AG04450 (cell line): ENCODE measurements around the gene GLCCI1. TPM values are rescaled to one million over a fixed set of nuclear protein-coding genes. Genes with fewer than 3 reads are reported as not detected.

ENCODE experiments used
- CTCF ChIA-PET: fragments of 300-600, 350-600 bp; formaldehyde crosslinking; extraction: SDS; loops from one replicate; lab custom pipeline; 2022; ENCODE audit warnings: antibody characterized with exemption, inconsistent platforms; lab: Charles Lee
- POLR2A ChIA-PET: fragments of 350-600 bp; formaldehyde crosslinking; extraction: SDS; loops from one replicate; lab custom pipeline; 2021; ENCODE audit warnings: antibody characterized with exemption, inconsistent platforms; lab: Yijun Ruan, JAX
- DNase-seq: peaks from one replicate; pipeline ENCODE4 v3.0.0-alpha.2; 2011; ENCODE audit warnings: low read depth, low spot score
- H3K27ac ChIP-seq: one replicate; pipeline ENCODE4 v1.5.1; 2012; ENCODE audit warnings: low read depth, low read length, control low read depth
- H3K27me3 ChIP-seq: one replicate; pipeline ENCODE4 v1.6.0; 2012; ENCODE audit warnings: low read length; ENCODE audit not compliant: control insufficient read depth, insufficient read depth
- H3K4me3 ChIP-seq: 2 replicates; pipeline ENCODE4 v1.5.1; 2011; ENCODE audit warnings: mild to moderate bottlenecking, low read depth, low read length, control low read depth
- H3K9me3 ChIP-seq: 2 replicates; pipeline ENCODE4 v1.5.1; 2012; ENCODE audit warnings: low read length; ENCODE audit not compliant: control insufficient read depth, insufficient read depth
- CTCF ChIP-seq: IDR thresholded peaks from 2 replicates; pipeline ENCODE4 v1.5.1; 2011; ENCODE audit warnings: low read depth, low read length, control low read depth, inconsistent platforms
- polyA plus RNA-seq: library from polyadenylated mRNA; depleted of rRNA; stranded (reverse); fragments of >200 nt; gene quantifications from 2 replicates; pipeline ENCODE4 v1.2.3, GENCODE V29; 2011

Gene GLCCI1
- polyA plus RNA-seq, 1 experiment, result 13.5 TPM

- Histone ChIP-seq H3K4me3 (no peak overlapping the region), H3K9me3 (no peaks in the 10 kb centered on the region), H3K27me3 (no peaks in the 10 kb centered on the region), H3K27ac (no peak overlapping the region)
- POLR2A ChIA-PET, result no interaction called here
- no peak for DNase-seq
- no peak for TF ChIP-seq CTCF
- CTCF ChIA-PET, result no interaction called here
These were observed 114.2 kb downstream of the GLCCI1 start for GRCh38 chr7:8082762-8083161.

DNA sequence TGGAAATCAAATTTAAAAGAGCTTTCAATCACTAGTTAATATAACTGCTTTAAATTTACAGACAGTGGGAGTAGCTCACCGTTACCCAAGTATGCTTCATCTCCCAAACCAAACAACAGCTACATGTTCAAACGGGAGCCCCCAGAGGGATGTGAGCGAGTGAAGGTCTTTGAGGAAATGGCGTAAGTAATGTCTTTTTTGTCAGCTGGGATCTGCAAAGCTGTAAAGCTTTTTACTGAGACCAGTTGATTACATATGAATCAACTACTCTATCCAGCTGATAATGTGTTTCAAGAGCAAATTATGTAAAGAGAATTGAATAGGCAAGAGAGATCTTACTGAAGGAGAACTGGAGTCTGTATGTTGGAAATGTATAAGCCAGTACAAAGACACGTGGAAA lies 116.2 kb downstream of the GLCCI1 start:
- Histone ChIP-seq H3K4me3 (no peak overlapping the region), H3K9me3 (no peaks in the 10 kb centered on the region), H3K27ac (no peak overlapping the region), H3K27me3 (no peaks in the 10 kb centered on the region)
- no peak for TF ChIP-seq CTCF
- DNase-seq, result no peak
- ChIA-PET CTCF (no interaction called here), POLR2A (no interaction called here)

- Histone ChIP-seq H3K27me3 (no peaks in the 10 kb centered on the region), H3K27ac (no peak overlapping the region), H3K9me3 (no peaks in the 10 kb centered on the region), H3K4me3 (no peak overlapping the region)
- DNase-seq, result no peak
- ChIA-PET POLR2A (no interaction called here), CTCF (no interaction called here)
- no peak for TF ChIP-seq CTCF
These were observed 116.8 kb downstream of the GLCCI1 start for GRCh38 chr7:8085420-8085819.

DNA sequence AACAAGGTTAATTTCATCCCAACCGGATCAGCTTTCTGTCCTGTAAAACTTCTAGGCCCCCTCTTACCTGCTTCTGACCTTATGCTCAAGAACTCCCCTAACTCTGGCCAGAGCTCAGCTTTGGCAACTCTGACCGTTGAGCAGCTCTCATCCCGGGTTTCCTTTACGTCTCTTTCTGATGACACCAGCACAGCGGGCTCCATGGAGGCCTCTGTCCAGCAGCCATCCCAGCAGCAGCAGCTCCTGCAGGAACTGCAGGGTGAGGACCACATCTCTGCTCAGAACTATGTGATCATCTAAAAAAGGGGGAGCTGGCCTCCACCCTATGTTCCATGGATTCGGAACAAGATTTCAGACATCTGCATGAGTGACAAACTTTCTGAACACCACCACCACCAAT lies 117.6 kb downstream of the GLCCI1 start:
- no peak overlapping the region for H3K27ac ChIP-seq
- DNase-seq, result no peak
- H3K9me3 ChIP-seq, result no peaks in the 10 kb centered on the region
- H3K27me3 ChIP-seq, result no peaks in the 10 kb centered on the region
- no peak overlapping the region for H3K4me3 ChIP-seq
- ChIA-PET CTCF (interaction anchor here (0.7 kb wide), 1 partner anchor 325 kb away, joined by 6 read pairs; no protein-coding TSS in a partner anchor), POLR2A (no interaction called here)
- TF ChIP-seq CTCF, result no peak

DNA sequence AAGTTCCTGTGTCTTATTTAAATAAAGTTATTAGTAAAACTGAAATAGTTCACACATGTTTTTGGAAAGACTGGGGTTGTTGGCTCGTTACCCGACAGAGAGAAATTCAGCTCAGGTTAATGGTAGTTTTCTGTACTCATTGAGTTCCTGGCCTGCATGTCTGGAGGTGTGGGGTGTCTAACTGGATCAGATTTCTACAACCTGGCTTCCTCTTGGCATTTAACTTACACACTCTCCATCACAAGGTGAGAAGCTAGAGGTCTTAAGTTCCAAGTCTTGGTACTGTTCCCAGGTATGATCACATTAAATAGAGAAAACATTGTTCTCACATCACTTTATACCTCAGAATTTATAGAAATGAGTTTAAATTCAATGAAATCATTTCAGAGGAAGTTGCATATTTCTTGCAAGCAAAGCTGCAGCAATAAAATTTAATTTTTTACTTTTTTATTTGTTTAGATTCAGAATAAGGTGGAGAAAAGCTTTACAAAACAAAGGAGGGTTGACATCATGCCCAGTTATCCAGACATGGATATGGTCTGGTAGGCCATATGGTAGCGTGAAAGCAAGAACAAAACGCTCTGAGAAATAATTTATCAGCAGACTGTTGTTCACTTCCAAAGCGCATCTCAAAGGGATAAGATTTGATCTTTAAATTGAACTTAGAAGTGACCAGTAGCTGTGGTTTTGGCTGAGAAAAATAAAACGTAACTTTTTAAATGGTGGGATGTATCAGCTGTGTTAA lies 120.6 kb downstream of the GLCCI1 start:
- no peak for DNase-seq
- Histone ChIP-seq H3K27me3 (no peaks in the 10 kb centered on the region), H3K4me3 (no peak overlapping the region), H3K9me3 (no peaks in the 10 kb centered on the region), H3K27ac (no peak overlapping the region)
- POLR2A ChIA-PET, result no interaction called here
- TF ChIP-seq CTCF, result no peak
- CTCF ChIA-PET, result interaction anchor here (2.7 kb wide), 1 partner anchor 408 kb away, joined by 14 read pairs; no protein-coding TSS in a partner anchor
